GM13976 (cell line): ENCODE measurements around the gene SAC3D1.

Experiments
- DNase-seq: peaks from one replicate; pipeline ENCODE4 v3.0.0; 2012; ENCODE audit warnings: low spot score
- in situ Hi-C: fragments of 300-500 bp; cut with MboI; formaldehyde crosslinking; loops from one replicate; pipeline ENCODE4 v1.12.0; 2022; ENCODE audit warnings: low sequenced_read_pairs, mixed read lengths, inconsistent platforms; ENCODE audit not compliant: unreplicated experiment
- TF ChIP-seq, protein P1 (sequence below): IDR thresholded peaks from 2 replicates; pipeline ENCODE4 v1.5.1; 2012; ENCODE audit warnings: borderline replicate concordance, mild to moderate bottlenecking; ENCODE audit not compliant: insufficient read depth; ENCODE audit errors: extremely low read depth, missing control alignments, control extremely low read depth

SAC3D1 gene

GRCh38 chr11:65086809-65087208 is 45.8 kb downstream of the SAC3D1 start:
- TF ChIP-seq, protein P1, sequence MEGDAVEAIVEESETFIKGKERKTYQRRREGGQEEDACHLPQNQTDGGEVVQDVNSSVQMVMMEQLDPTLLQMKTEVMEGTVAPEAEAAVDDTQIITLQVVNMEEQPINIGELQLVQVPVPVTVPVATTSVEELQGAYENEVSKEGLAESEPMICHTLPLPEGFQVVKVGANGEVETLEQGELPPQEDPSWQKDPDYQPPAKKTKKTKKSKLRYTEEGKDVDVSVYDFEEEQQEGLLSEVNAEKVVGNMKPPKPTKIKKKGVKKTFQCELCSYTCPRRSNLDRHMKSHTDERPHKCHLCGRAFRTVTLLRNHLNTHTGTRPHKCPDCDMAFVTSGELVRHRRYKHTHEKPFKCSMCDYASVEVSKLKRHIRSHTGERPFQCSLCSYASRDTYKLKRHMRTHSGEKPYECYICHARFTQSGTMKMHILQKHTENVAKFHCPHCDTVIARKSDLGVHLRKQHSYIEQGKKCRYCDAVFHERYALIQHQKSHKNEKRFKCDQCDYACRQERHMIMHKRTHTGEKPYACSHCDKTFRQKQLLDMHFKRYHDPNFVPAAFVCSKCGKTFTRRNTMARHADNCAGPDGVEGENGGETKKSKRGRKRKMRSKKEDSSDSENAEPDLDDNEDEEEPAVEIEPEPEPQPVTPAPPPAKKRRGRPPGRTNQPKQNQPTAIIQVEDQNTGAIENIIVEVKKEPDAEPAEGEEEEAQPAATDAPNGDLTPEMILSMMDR: no peak

GRCh38 chr11:65087216-65087615 is 46.2 kb downstream of the SAC3D1 start:
- TF ChIP-seq, protein P1: no peak
- in situ Hi-C loops: no loop called here
- DNase-seq: peak; percentile 11

More at GRCh38 chr11:65086809-65087208, 45.8 kb downstream of the SAC3D1 start:
- in situ Hi-C loops: no loop called here
- no peak for DNase-seq

- in situ Hi-C loops: no loop called here
- no peak for DNase-seq
- TF ChIP-seq, protein P1: no peak
Measured at GRCh38 chr11:65087827-65088226, 46.8 kb downstream of the SAC3D1 start.

DNA sequence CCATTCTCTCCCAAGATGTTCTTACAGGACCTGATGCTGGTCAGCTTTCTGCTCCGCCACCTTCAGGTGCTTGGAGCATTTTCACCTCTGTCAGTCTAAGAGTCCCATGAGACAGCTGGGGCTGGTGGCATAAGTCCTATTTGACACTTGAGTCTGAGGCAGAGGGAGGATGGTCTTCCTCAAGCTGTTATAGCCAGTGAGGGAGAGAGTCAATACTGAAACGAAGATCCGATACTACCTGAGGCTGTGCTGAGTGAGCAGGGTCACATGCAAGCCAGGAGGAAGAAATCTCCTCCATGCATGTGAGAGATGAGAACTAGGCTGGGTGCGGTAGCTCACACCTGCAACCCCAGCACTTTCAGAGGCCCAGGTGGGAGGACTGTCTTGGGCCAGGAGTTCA is 48.6 kb downstream of the SAC3D1 start:
- TF ChIP-seq, protein P1: no peak
- DNase-seq: no peak
- in situ Hi-C loops: no loop called here

DNA sequence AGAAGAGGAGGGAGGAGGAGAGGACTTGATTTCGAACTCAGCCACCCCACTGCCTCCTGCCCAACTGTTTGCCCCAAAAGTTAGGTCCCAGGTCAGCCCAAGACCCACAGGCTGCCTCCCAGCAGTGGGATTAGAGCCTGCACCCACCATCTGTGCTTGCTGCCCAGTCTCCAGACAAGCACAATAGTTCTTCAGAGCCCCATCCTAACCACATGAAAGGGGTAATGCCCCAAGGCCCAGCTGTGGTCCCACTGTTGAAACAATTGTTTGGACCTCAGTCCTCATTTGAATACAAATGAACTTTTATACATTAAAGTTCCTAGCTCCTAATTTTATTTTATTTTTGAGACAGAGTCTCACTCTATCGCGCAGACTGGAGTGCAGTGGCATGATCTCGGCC is 49.6 kb downstream of the SAC3D1 start:
- DNase-seq: no peak
- TF ChIP-seq, protein P1: no peak
- in situ Hi-C loops: no loop called here
